K562 (cell line): ENCODE data around the gene MMP2. TPM values are rescaled to one million over a fixed set of nuclear protein-coding genes. Genes with fewer than 3 reads are reported as not detected.
A peak's percentile ranks its signal among the peaks of the same experiment; 100 is the strongest.

ENCODE experiments used
- ATAC-seq: fragments of 200-7000 bp; cut with Tn5 transposase; 3 replicates; pipeline ENCODE4 v1.9.1; 2020; ENCODE audit warnings: moderate library complexity
- BruUV-seq: library from RNA; stranded (reverse); fragments of 400-500 nt; replicated peaks from 2 replicates; lab custom pipeline; 2021; lab: Mats Ljungman, UMichigan
- CTCF ChIA-PET: fragments of 300-600 bp; formaldehyde crosslinking; extraction: SDS; loops from one replicate; lab custom pipeline; 2021; ENCODE audit warnings: low intra/inter-chr PET ratio; lab: Yijun Ruan, JAX
- POLR2A ChIA-PET: fragments of 300-600, 350-650 bp; sonication (Branson Sonifier 250); formaldehyde crosslinking; extraction: SDS; loops from one replicate; lab custom pipeline; 2021; ENCODE audit warnings: antibody characterized with exemption, inconsistent platforms; lab: Yijun Ruan, JAX
- DNase-seq, 4 experiments: peaks; one replicate each; pipeline versions ENCODE4 v3.0.0 to v3.0.0-alpha.2; 2011 to 2018; ENCODE audit warnings: low spot score in 3 of 4, mixed read lengths in 3 of 4; ENCODE audit errors: extremely low read depth in 1 of 4
- FAIRE-seq: peaks from 2 replicates; lab custom pipeline; 2011; peaks lifted over from hg19 to GRCh38; lab: Jason Lieb, UNC
- H2AFZ ChIP-seq: 2 replicates; pipeline ENCODE4 v1.6.0; 2011; ENCODE audit warnings: low read depth, low read length, control low read depth, inconsistent platforms
- H3K27ac ChIP-seq: fragments of 200-600 bp; 3 replicates; pipeline ENCODE4 v1.8.0; 2011; ENCODE audit warnings: low read depth, mild to moderate bottlenecking, control low read depth, inconsistent platforms, low read length, moderate library complexity, mixed read lengths; ENCODE audit errors: extremely low read depth
- H3K27me3 ChIP-seq, 2 experiments: fragments of 300-600 bp in 1 of 2; 2 replicates in 1 of 2; 3 replicates in 1 of 2; pipeline versions ENCODE4 v1.6.0 to v1.8.0; 2011; ENCODE audit warnings: inconsistent platforms in 2 of 2, low read length in 2 of 2, mild to moderate bottlenecking in 1 of 2, mixed read lengths in 1 of 2, moderate library complexity in 1 of 2; ENCODE audit not compliant: control insufficient read depth in 2 of 2, insufficient read depth in 2 of 2
- H3K36me3 ChIP-seq: fragments of 300-600 bp; 3 replicates; pipeline ENCODE4 v1.8.0; 2011; ENCODE audit warnings: mild to moderate bottlenecking, low read length, inconsistent platforms; ENCODE audit not compliant: control insufficient read depth, insufficient read depth
- H3K4me1 ChIP-seq, 2 experiments: fragments of 200-600 bp in 1 of 2; replicated peaks in 1 of 2; 2 replicates in 1 of 2; 3 replicates in 1 of 2; pipeline versions ENCODE4 v1.5.1 to v1.8.0; 2011; ENCODE audit warnings: inconsistent platforms in 2 of 2, low read length in 2 of 2, mild to moderate bottlenecking in 1 of 2, mixed read lengths in 1 of 2, moderate library complexity in 1 of 2; ENCODE audit not compliant: control insufficient read depth in 2 of 2, insufficient read depth in 2 of 2
- H3K4me2 ChIP-seq: 2 replicates; pipeline ENCODE4 v1.6.1; 2011; ENCODE audit warnings: low read length, control low read depth, inconsistent platforms, mixed read lengths; ENCODE audit not compliant: insufficient read depth
- H3K4me3 ChIP-seq: fragments of 200-600 bp; sonication (generic), shearing (Covaris generic); 2 replicates; pipeline ENCODE4 v1.5.1; 2016; ENCODE audit warnings: control low read depth, inconsistent platforms
- H3K79me2 ChIP-seq: fragments of 200-600 bp; 3 replicates; pipeline ENCODE4 v1.8.0; 2011; ENCODE audit warnings: low read length, inconsistent platforms; ENCODE audit not compliant: control insufficient read depth, insufficient read depth
- H3K9ac ChIP-seq, 2 experiments: 2 replicates each; pipeline versions ENCODE4 v1.6.0 to v1.6.1; 2011; ENCODE audit warnings: low read depth in 2 of 2, low read length in 2 of 2, control low read depth in 1 of 2, inconsistent platforms in 1 of 2, mild to moderate bottlenecking in 1 of 2, mixed read lengths in 1 of 2; ENCODE audit not compliant: insufficient read depth in 1 of 2
- H3K9me1 ChIP-seq: one replicate; pipeline ENCODE4 v1.6.0; 2011; ENCODE audit warnings: inconsistent platforms, mild to moderate bottlenecking, low read length, moderate library complexity; ENCODE audit not compliant: control insufficient read depth, insufficient read depth
- H3K9me3 ChIP-seq: replicated peaks from 2 replicates; pipeline ENCODE4 v1.5.1; 2011; ENCODE audit warnings: low read depth, low read length, inconsistent platforms; ENCODE audit not compliant: control insufficient read depth, insufficient read depth
- H4K20me1 ChIP-seq: replicated peaks from 2 replicates; pipeline ENCODE4 v1.6.1; 2011; ENCODE audit warnings: low read length, inconsistent platforms, mixed read lengths; ENCODE audit not compliant: control insufficient read depth, insufficient read depth
- ELK3 ChIP-seq: fragments of 450-650 bp; formaldehyde crosslinking; IDR thresholded peaks from 2 replicates; pipeline ENCODE4 v1.4.0; 2020; ENCODE audit warnings: mild to moderate bottlenecking
- HSF4 ChIP-seq: fragments of 250-450 bp; sonication (Bioruptor Pico); IDR thresholded peaks from 2 replicates; pipeline ENCODE4 v2.1.2; 2022; ENCODE audit warnings: mild to moderate bottlenecking, moderate library complexity, borderline replicate concordance
- LEF1 ChIP-seq: fragments of 450-650 bp; IDR thresholded peaks from 2 replicates; pipeline ENCODE4 v1.6.1; 2016; ENCODE audit warnings: mild to moderate bottlenecking
- MCM7 ChIP-seq, 2 experiments: fragments of 450-650 bp; IDR thresholded peaks; 2 replicates each; pipeline ENCODE4 v1.6.1; 2016 to 2018
- MEF2A ChIP-seq: IDR thresholded peaks from 2 replicates; pipeline ENCODE4 v1.6.1; 2011; ENCODE audit warnings: low read depth, mild to moderate bottlenecking, low read length, moderate library complexity; ENCODE audit not compliant: control insufficient read depth
- MNT ChIP-seq, 2 experiments: fragments of 450-650 bp; conservative IDR thresholded peaks; 2 replicates each; pipeline ENCODE4 v1.6.1; 2017; ENCODE audit warnings: mild to moderate bottlenecking in 2 of 2, moderate library complexity in 2 of 2
- PRMT5 ChIP-seq: sonication (generic); formaldehyde crosslinking; IDR thresholded peaks from 2 replicates; pipeline ENCODE4 v1.5.0; 2020; ENCODE audit warnings: missing genetic modification reagents
- RBM34 ChIP-seq: fragments of 200-400 bp; formaldehyde crosslinking; IDR thresholded peaks from 2 replicates; pipeline ENCODE4 v1.6.1; 2018; ENCODE audit warnings: low read length, borderline replicate concordance; ENCODE audit not compliant: insufficient read depth
- RCOR1 ChIP-seq, 2 experiments: IDR thresholded peaks; 2 replicates each; pipeline ENCODE4 v1.6.1; 2012; ENCODE audit warnings: low read depth in 2 of 2, low read length in 2 of 2, borderline replicate concordance in 1 of 2, improper control_type of control experiment in 1 of 2
- SMARCA4 ChIP-seq: fragments of 450-650 bp; IDR thresholded peaks from 2 replicates; pipeline ENCODE4 v1.6.1; 2016
- SMARCE1 ChIP-seq: fragments of 450-650 bp; IDR thresholded peaks from 2 replicates; pipeline ENCODE4 v1.7.1; 2016; ENCODE audit warnings: mild to moderate bottlenecking
- TFAP4 ChIP-seq: sonication (generic); formaldehyde crosslinking; IDR thresholded peaks from 2 replicates; pipeline ENCODE4 v1.8.0; 2022; ENCODE audit warnings: missing genetic modification reagents, mild to moderate bottlenecking, moderate library complexity, borderline replicate concordance
- TGIF2 ChIP-seq: sonication (generic); formaldehyde crosslinking; IDR thresholded peaks from 2 replicates; pipeline ENCODE4 v1.8.1; 2022; ENCODE audit warnings: mild to moderate bottlenecking, missing genetic modification reagents, moderate library complexity
- ZNF668 ChIP-seq: fragments of 250-450 bp; sonication (Bioruptor Pico); IDR thresholded peaks from 2 replicates; pipeline ENCODE4 v1.8.0; 2022; ENCODE audit warnings: mild to moderate bottlenecking, inconsistent platforms
- WGBS: fragments of 100-300 bp; shearing (Covaris generic); methylation state at CpG from one replicate; pipeline ENCODE4 v1.1.6; 2016; ENCODE audit warnings: low coverage, mixed read lengths; ENCODE audit not compliant: insufficient coverage; ENCODE audit errors: missing lambda C conversion rate; 5-methylcytosine and 5-hydroxymethylcytosine counted together
- in situ Hi-C: fragments of 300-500 bp; cut with MboI; formaldehyde crosslinking; loops from 4 replicates; pipeline ENCODE4 v1.15.0; 2018; ENCODE audit warnings: inconsistent platforms, mixed read lengths
- intact Hi-C: fragments of 100-400 bp; cut with micrococcal nuclease; formaldehyde crosslinking; loops from 2 replicates; pipeline ENCODE4 v1.14.2; 2022
- polyA plus RNA-seq, 8 experiments: library from polyadenylated mRNA; depleted of rRNA in 4 of 8; stranded (reverse) in 5 of 8; unstranded in 3 of 8; fragments of >200 nt; fragmentation: Nextera tagmentation in 2 of 8; fragmentation: Illumina TruSeq in 1 of 8; extraction: Ambion mirVana in 2 of 8; extraction: Trizol in 1 of 8; gene quantifications; 2 replicates each; pipeline versions ENCODE4 v1.2.1 to v1.2.3, GENCODE V29; 2011 to 2014; ENCODE audit warnings: inconsistent platforms in 1 of 8, missing spikeins in 1 of 8
- total RNA-seq, 7 experiments: library from RNA; depleted of rRNA in 6 of 7; stranded (reverse); fragments of >200 nt in 6 of 7; fragmentation: Illumina TruSeq in 2 of 7; extraction: Trizol in 2 of 7; gene quantifications; 2 replicates each; pipeline versions ENCODE4 v1.2.1 to v1.2.3, GENCODE V29; 2011 to 2021; ENCODE audit warnings: low replicate concordance in 1 of 7

Gene MMP2
- total and polyA plus RNA-seq, 9 of the 15 experiments (the other 6 are each of a cell fraction or from before 2014, with no cell fraction given) = 0.05 to 0.53 TPM; not detected in 7

- H3K36me3 ChIP-seq = no peaks in the 10 kb centered on the region
- no peak overlapping the region for H3K27ac ChIP-seq
- H2AFZ ChIP-seq = peak overlapping the region; percentile 92
- no peaks in the 10 kb centered on the region for H3K9me3 ChIP-seq
- H3K9me1 ChIP-seq = no peaks in the 10 kb centered on the region
- peak overlapping the region; percentile 59 to 91; a peak in 1 of 4 replicates for H3K9ac ChIP-seq
- H3K4me2 ChIP-seq = peak overlapping the region; percentile 81
- ChIA-PET CTCF (no interaction called here), POLR2A (interaction anchor here (0.6 kb wide), 1 partner anchor 23 kb away, joined by 3 read pairs; no protein-coding TSS in a partner anchor)
- H3K4me1 ChIP-seq = peaks cover 7 to 10% of the 10 kb centered on the region in 2 experiments; a peak in 4 of 5 replicates
- in situ Hi-C loops = no loop called here
- WGBS = 9% methylated on average over 9 of the region's 9 CpGs
- no peaks in the 10 kb centered on the region for H4K20me1 ChIP-seq
- H3K79me2 ChIP-seq = no peaks in the 10 kb centered on the region
- peak overlapping the region; percentile 64 for H3K4me3 ChIP-seq
- H3K27me3 ChIP-seq = peaks cover 0 to 8% of the 10 kb centered on the region in 2 experiments; a peak in 1 of 5 replicates
- ATAC-seq (no peak), FAIRE-seq (no peak), DNase-seq (peak in 1 of 4 experiments; percentile 5)
- intact Hi-C loops = no loop called here
- no TSS peak for BruUV-seq
- TF ChIP-seq ZNF668 (CRISPR knock-in tag) = no peak
- no peak for TF ChIP-seq HSF4 (CRISPR knock-in tag)
- no peak for TF ChIP-seq TFAP4 (CRISPR knock-in tag)
- TF ChIP-seq SMARCA4 = no peak
- no peak for TF ChIP-seq MNT (conservative IDR thresholded peaks at IDR 0.05)
- TF ChIP-seq MEF2A = no peak
- TF ChIP-seq RCOR1 (IDR thresholded peaks at IDR 0.05; ENCODE audit: borderline replicate concordance in 1 of 2, low read depth in 2 of 2, low read length in 2 of 2) = no peak
- TF ChIP-seq MCM7 (IDR thresholded peaks at IDR 0.05) = no peak
- no peak for TF ChIP-seq LEF1
- no peak for TF ChIP-seq RBM34
- TF ChIP-seq SMARCE1 = no peak
- TF ChIP-seq ELK3 (CRISPR knock-in tag) = no peak
- no peak for TF ChIP-seq PRMT5 (CRISPR knock-in tag)
- TF ChIP-seq TGIF2 (CRISPR knock-in tag) = no peak
Measured at GRCh38 chr16:55508271-55508921, 29.4 kb downstream of the MMP2 start.
